ENCODE data around the gene GBP1.
"Not testable (repeated sequence)": the region's sequence is repeated elsewhere in the genome, so short reads cannot be mapped to it uniquely, and the experiment has no call there.

Gene GBP1

DNA sequence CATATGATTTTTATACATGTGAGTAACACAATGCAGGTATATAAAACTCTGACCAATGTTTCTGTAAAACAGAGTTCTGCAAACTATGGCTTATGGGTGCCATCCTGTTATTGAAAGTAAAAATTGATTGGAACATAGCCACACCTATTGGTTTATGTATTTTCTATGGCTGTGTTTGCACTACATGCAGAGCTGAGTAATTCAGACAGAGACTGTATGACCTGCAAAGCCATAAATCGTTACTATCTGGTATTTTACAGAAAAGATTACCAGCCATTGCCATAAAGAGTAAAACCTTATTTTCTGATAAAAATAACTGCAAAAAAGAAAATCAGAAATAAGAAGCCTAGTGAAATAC is 13.1 kb downstream of the GBP1 start:
- no peak for DNase-seq (ENCODE audit: low spot score)

- DNase-seq (ENCODE audit: low spot score): no peak
These were observed 13.6 kb downstream of the GBP1 start for GRCh38 chr1:89051300-89051954.

GRCh38 chr1:89050649-89051033 is 14.4 kb downstream of the GBP1 start:
- no peak for DNase-seq (ENCODE audit: low spot score)

DNA sequence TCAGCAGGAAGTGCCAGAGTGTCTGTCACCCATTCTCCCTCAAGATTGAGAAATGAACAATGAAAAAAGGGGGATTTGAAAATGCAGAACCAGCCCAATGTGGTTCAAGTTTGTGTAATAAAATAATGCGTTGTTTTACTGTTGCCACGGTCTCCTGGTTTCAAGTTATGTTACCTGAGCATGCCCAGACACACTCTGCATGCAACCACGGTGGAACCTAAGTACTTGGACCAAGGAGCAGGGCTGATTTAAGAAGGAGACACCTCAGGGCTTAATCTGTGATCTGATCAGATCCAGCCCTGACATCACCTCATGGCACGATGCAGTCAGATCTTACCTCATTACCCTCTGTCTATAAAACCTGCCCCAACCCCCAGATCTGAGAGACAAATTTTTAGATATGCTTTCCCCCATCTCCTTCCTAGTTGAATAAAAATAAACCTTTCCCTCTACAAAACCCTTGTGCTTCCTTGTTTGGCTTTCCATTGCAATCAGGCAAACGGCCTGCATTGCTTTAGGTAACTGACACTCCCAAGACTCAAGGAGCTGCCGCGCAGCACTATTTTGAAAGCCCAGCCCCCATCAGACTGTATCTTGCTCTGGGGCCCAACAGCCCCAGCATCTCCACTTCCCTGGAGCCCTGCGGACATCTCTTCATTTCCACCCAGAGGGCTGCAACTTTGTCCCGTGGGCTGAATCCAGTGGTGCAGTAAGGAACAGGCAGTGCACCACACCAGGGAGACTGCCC is 14.9 kb downstream of the GBP1 start:
- not testable (repeated sequence) for DNase-seq (ENCODE audit: low spot score)

- DNase-seq (ENCODE audit: low spot score): not testable (repeated sequence)
These were observed 15.8 kb downstream of the GBP1 start for GRCh38 chr1:89049187-89049586.

GRCh38 chr1:89047734-89048133 is 17.3 kb downstream of the GBP1 start:
- no peak for DNase-seq (ENCODE audit: low spot score)

GRCh38 chr1:89046318-89047183 is 18.5 kb downstream of the GBP1 start:
- not testable (repeated sequence) for DNase-seq (ENCODE audit: low spot score)

GRCh38 chr1:89044970-89045721 is 19.9 kb downstream of the GBP1 start:
- no peak for DNase-seq (ENCODE audit: low spot score)

DNA sequence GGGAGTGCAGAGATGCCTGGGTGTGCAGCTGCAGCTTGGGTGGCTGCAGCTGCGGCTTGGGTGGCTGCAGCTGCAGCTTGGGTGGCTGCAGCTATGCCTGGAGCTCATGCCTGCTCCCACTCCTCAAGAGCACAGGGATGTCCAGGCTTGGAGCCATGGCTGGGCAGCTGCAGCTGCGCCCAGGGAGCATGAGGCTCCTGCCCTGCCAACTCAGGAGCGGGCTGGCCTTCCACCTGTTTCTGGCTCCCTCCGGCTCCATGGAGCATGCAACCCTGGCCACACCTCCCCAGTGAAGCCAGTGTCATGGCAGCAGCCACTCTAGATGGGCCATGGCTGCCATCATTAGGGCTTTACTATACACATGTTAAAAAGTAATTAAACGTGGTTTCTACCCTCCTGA is 21.1 kb downstream of the GBP1 start:
- DNase-seq (ENCODE audit: low spot score): no peak

GRCh38 chr1:89042491-89042890 is 22.5 kb downstream of the GBP1 start:
- DNase-seq (ENCODE audit: low spot score): no peak

GRCh38 chr1:89041721-89042120 is 23.3 kb downstream of the GBP1 start:
- DNase-seq (ENCODE audit: low spot score): no peak

GRCh38 chr1:89041119-89041641 is 23.8 kb downstream of the GBP1 start:
- no peak for DNase-seq (ENCODE audit: low spot score)

DNA sequence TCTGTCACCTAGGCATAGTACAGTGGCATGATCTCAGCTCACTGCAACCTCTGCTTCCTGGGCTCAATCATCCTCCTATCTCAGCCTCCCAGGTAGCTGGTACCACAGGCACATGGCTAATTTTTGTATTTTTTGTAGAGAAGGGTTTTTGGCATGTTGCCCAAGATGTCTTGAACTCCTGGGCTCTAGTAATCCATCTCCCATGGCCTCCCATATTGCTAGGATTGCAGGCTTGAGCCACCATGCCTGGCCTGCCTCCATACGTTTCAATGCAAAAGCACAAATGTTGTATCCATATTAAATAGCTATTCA is 24.7 kb downstream of the GBP1 start:
- DNase-seq (ENCODE audit: low spot score): no peak

GRCh38 chr1:89037186-89037585 is 27.8 kb downstream of the GBP1 start:
- DNase-seq (ENCODE audit: low spot score): no peak

DNA sequence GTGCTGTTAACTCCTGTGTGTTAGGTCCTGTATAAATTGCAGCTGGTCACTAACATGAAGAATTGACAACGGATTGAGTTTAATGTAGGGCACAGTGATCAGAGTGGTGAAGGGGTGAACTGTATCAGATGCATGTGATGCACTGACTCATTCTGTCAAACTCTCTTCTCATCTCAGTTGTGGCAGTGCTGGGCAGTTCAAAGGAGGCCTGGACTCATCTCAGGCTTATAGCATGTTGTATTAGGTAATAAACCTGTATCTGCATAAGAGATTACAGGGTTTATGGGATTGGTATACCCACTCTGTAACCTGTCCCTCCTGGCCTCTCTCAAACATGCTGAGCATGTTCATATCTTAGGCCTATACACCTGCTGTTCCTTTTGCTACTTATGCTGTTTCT is 29.9 kb downstream of the GBP1 start:
- no peak for DNase-seq (ENCODE audit: low spot score)

GRCh38 chr1:89034004-89034403 is 31.0 kb downstream of the GBP1 start:
- not testable (repeated sequence) for DNase-seq (ENCODE audit: low spot score)

DNA sequence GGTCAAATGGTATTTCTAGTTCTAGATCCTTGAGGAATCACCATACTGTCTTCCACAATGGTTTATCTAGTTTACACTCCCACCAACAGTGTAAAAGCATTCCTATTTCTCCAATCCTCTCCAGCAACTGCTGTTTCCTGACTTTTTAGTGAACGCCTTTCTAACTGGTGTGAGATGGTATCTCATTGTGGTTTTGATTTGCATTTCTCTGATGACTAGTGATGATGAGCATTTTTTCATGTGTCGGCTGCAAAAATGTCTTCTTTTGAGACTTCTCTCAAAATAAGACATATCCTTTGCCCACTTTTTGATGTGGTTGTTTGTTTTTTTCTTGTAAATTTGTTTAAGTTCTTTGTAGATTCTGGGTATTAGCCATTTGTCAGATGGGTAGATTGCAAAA is 36.0 kb downstream of the GBP1 start:
- not testable (repeated sequence) for DNase-seq (ENCODE audit: low spot score)

DNA sequence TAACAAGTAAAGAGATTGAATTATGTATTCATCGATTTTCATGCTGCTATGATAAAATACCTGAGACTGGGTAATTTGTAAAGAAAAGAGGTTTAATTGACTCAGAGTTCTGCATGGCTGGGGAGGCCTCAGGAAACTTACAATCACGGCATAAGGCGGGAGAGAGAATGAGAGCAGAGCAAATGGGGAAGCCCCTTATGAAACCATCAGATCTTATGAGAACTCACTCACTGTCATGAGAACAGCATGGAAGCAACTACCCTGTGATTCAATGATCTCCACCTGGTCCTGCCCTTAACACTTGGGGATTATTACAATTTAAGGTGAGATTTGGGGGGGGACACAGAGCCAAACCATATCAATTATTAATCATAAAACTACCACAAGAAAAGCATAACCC is 39.1 kb downstream of the GBP1 start:
- no peak for DNase-seq (ENCODE audit: low spot score)

GRCh38 chr1:89023026-89023425 is 42.0 kb downstream of the GBP1 start:
- DNase-seq (ENCODE audit: low spot score): no peak

DNA sequence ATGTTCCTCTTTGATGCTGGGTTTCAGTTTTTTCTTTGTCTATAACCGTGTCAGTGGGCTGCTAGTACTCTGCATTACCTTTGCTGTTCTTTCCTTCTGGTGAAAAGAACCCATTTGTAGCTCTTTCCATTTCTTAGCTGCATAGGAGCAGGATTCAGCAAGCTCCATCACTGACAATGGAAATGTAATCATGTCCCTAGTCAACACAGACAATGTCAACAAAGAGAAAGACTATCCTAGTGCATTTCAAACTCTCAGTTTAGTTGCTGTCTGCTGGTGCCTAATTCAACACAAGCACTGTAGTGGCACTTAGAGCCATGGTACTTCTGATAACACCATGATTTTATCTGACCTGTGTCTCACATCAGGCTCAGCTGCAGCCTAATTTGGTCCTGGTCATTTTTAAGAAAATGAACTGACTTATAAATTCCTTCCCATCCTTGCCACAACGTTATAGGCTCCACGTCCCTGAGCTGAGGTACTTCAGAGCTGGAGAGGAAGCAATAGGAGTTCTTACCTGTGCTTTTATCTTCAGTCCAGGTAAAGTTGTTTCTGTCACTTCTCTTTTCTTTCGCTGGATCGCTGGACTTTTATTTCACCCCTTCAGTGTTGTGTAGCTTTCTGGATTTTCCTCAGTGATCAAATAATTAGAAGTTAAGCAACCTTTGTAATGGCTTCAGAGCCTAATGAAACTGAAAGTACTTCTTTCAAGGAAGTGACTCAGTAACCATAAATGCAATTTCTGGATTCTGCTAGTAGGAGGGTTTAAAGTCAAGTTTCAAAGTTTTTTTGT is 42.6 kb downstream of the GBP1 start, which contains the start of gene GBP3:
GBP3 (minus strand) TSS at position 700 of the 793 bp plus-strand sequence. CDS start 2,145 bp downstream, outside the sequence.
- DNase-seq (ENCODE audit: low spot score): no peak

- DNase-seq (ENCODE audit: low spot score): not testable (repeated sequence)
These were observed 46.7 kb downstream of the GBP1 start for GRCh38 chr1:89018318-89018717.

All from putamen (tissue), 1 donor.